GM21367 (cell line): ENCODE results near the gene SMAD6.

Experiments used
- ATAC-seq: cut with Tn5 transposase; IDR thresholded peaks from one replicate; pipeline ENCODE4 v1.9.1; 2021; ENCODE audit not compliant: unreplicated experiment

SMAD6 gene

GRCh38 chr15:66702035-66702786 is at the start of gene SMAD6:
SMAD6 (plus strand) TSS chr15:66702236; CDS start chr15:66703259, 1,023 bp downstream.
- ATAC-seq, result no peak

DNA sequence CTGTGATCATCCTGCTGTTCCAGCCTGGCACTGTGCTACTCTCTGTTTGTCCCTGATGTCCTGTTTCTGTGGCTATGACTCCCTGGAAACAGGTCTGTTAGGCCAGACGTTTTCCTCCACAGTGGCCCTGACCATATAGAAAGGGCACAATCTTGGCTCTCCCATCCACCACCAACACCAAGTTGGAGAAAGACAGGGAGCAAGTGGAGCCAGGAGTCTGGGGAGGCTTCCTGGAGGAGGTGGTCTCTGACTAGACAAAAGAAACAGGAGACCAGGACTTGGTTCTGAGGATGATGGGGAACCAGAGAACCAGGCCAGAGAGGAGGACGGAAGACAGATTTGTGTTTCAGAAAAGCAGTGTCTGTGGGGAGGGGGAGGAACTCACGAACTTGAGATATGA is 49.2 kb upstream of the SMAD6 start:
- ATAC-seq, result no peak

DNA sequence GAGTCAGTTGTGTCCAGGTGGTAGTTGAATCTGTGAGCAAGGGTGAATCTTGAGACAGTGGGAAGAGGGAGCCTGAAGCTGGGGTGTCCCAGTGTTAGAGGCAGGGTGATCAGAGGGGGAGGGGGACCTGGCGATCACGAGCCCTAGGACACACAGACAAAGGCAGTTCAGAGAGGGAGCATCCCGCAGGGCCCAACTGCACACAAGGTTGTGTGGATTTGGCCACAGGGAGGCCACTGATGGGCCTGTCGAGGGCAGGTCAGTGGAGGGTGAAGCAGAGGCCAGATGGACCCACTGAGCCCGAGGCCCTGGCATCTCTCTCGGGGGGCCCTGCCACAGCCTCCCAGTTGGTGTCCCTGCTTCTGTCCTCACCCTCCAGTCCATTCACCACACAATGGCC is 48.6 kb upstream of the SMAD6 start:
- no peak for ATAC-seq

GRCh38 chr15:66653852-66654251 is 48.2 kb upstream of the SMAD6 start:
- ATAC-seq, result no peak

- ATAC-seq, result no peak
Observed at GRCh38 chr15:66654361-66654738, 47.7 kb upstream of the SMAD6 start.

DNA sequence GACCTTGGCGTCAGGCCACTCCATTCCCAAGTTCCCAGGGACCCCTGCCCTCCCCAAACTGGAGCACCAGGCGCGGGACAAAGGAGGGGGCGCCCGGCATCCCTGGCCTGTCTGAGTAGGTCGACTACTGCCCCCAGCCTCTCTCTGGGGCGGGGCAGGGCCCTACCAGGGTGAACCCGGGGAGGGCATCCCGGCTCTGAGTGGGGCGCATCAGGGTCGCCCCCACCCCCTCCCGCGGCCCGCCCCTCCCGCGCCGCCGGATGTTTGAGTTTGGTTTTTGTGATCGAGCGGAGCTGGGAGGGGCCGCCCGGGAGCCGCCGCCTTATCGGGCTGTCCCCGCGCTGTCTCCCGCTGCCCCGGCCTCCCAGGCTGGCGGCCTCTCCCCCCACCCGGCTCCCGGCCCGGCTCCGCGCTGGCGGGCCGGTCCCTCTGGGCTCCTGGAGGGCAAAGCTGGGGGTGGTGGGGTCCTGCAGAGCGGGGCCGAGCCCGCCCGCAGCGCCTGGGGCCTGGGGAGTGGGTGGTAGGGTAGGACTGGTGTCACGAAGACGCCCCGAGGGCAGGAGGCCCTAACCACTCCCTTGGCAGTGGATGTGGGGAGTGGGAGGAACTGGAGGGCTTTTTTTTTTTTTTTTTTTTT is 47.2 kb upstream of the SMAD6 start:
- ATAC-seq, result no peak

- ATAC-seq, result no peak
Observed at GRCh38 chr15:66655511-66655910, 46.5 kb upstream of the SMAD6 start.

DNA sequence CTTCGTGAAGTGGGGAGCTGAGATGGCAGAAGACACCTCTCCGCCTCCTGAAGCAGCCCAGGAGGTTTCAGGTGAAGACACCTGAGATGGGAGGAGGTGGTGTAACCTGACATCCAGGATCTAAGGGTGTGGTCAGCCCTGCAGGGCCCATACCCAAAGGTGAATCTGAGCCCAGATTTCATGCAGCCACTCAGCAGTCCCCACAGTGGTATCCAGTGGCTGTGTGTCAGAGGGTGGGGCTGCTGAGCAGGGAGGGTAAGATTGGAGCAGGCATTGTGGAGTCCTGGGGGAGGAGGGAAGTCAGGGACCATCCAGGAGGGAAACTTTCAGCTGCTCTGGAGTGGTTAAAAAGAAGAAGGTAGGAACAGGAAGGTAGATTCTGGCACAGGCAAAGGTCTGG is 46.0 kb upstream of the SMAD6 start:
- no peak for ATAC-seq

DNA sequence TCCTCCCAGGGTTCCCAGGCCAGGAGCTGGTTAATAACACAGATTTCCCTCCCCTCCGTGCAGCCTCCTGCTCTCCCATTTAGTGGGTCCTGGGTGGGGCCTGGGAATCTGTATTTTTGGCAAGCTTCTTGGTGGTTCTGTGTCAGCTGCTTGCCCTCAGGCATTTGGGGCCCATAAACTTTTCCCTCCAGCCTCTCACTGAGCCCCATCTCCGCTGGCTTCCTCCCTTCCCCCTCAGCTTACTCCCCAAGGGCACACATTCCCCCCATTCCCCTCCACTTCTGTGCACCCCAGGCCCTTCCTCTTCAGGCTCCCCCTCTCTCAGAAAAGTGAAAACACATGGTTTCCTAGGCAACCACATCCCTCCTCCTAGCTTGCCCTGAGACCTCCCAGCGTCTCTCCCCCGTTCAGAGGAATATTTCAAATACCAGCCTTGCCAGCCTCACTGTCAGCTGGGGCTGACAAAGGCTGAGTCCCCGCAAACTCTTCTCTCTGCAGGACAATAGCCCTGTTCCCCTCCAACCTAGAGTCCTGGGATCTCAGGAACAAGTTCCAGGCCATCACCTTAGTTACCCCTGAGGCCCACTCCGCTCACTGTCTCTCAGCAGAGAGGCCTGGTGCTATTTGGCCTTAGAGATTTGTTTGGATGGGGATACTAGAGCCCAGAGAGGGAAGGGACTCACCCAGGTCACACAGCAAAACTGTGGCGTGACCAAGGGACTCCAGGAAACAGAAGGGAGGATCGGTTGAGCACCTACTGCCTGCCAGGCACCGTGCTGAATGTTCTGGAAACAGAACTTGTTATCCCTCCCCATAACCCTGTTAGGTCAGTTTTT is 44.6 kb upstream of the SMAD6 start:
- no peak for ATAC-seq

DNA sequence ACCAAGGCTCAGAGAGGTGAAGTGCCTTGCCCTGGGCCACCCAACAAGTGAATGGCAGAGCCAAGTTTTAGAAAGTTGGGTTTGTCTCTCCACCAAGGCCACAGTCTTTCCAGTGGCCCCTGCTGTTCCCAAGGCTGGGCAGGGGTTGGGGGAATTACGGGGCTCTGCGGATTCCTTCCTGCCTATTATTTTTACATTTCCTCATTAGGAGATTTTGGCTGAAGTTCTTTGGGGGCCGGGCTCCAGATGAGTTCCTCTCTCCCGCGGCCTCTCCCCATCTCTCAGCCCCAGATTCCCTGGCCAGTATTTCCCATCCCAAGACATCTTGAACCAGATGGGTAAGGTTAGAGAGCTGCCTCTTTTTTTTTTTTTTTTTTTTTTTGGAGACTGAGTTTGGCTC is 44.0 kb upstream of the SMAD6 start:
- no peak for ATAC-seq

DNA sequence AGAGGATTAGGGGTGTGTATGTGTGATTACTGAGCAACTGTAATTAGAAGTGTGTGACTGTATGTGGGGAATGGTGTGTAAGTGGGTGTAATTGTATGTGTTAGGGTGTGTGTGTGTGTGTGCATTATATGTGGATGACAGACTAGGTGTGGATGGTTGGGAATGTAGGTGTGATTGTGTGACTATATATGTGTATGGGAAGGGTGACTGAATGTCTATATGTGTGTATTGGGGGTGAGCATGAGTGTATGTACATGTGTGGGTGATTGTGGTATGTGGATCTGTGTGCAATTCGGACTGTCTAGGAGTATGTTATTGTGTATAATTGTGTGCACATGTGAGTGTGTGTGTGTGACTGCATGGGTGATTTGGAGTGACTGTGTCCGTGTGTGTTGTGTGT is 43.2 kb upstream of the SMAD6 start:
- ATAC-seq, result no peak

GRCh38 chr15:66659384-66659783 is 42.7 kb upstream of the SMAD6 start:
- no peak for ATAC-seq

DNA sequence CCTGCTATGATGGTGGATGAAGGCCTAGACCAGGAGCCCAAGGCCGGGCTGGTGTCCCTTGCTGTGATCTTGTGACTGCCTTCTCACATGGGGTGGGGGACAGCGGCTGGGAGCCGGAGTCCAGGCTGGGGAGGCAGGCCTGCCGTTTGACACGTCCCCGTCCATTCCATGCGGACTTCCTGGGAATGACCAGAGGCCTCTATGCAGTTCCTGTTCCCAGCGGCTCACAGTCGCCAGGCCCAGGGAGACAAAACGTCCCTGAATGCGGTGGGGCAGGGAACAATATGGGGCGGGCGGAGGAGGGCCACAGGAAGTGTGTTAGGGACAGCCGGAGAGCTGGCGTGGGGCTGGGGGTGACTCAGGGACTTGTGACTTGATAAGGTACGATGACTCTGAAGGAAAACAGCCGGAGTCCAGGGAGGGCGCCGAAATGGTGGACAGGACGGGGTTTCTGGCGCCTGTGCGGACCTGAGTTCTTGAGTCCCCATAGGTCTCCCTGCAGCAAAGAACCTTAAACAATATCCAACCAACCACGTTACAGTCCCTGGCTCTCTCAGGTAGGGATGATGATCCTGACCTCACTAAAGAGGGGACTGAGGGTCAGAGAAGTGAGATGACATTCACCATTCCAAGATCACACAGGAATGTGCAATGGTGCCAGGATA is 40.5 kb upstream of the SMAD6 start:
- ATAC-seq, result no peak

- no peak for ATAC-seq
Observed at GRCh38 chr15:66662522-66662921, 39.5 kb upstream of the SMAD6 start.

DNA sequence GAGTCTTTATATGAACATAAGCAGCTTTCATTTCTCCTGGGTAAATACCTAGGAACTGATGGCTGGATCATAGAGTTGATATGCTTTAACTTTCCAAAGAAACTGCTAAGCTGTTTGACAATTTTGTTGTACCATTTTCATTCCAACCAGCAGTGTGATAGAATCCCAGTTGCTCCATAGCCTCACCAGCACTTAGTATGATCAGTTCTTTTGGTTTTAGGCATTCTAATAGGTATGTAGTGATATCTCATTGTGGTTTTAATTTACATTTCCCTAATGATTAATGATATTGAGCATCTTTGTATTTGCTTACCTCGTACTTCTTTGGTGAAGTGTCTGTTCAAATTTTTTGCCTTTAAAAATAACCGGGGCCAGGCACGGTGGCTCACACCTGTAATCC is 38.4 kb upstream of the SMAD6 start:
- ATAC-seq, result no peak

DNA sequence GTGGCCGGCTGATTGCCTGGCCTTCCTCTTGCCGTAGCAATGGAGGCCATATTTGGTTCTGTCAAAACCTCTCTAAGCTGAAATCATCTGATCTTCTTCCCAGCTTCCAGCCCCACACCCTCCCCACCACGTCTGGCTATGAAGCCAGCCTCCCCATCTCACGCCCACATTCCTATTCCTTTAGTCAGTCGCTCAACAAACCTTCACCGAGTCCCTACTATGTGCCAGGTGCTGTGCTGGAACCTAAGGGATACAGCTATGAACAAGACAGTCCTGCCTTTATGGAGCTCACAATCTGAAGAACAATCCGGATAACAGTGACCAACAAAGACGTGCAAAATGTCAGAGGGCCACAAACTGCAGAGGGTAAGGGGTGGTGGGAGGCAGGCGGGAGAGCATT is 31.9 kb upstream of the SMAD6 start:
- no peak for ATAC-seq

DNA sequence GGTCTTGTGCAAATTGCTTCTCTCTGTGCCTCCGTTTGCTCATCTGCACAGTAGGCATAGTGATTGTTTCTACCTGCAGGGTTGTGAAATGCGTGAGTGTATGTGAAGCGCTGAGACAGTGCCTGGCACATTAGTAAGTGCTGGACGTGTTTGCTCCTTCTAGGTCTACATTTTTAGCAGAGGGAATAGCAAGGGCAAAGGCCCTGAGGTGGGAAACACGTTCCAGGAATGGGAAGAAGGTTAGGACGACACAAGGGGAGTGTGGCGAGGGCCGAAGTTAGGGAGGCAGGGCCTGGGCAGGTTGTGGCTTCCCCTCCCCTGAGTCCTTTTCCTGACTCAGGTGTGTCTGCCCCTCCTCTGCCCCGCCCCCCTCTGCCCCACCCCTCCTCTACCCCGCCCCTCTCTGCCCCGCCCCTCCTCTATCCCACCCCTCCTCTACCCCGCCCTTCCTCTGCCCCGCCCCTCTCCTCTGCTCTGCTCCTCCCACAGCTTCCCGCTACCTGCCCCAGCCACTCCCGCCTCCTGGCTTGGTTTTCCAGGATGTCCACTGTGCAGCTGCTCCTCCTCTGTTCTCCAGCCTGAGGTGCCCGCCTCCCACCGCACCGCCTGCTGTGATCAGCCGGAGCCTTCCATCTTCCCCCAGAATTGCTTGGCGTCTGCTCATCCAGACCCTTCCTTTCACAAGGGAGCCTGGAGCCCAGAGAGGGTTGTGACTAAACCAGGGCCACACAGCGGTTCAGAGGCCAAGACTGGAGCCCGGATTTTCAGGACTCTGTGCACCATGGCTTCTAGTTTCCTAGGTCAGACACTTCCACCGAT is 31.1 kb upstream of the SMAD6 start:
- no peak for ATAC-seq

GRCh38 chr15:66672867-66673266 is 29.2 kb upstream of the SMAD6 start:
- no peak for ATAC-seq

DNA sequence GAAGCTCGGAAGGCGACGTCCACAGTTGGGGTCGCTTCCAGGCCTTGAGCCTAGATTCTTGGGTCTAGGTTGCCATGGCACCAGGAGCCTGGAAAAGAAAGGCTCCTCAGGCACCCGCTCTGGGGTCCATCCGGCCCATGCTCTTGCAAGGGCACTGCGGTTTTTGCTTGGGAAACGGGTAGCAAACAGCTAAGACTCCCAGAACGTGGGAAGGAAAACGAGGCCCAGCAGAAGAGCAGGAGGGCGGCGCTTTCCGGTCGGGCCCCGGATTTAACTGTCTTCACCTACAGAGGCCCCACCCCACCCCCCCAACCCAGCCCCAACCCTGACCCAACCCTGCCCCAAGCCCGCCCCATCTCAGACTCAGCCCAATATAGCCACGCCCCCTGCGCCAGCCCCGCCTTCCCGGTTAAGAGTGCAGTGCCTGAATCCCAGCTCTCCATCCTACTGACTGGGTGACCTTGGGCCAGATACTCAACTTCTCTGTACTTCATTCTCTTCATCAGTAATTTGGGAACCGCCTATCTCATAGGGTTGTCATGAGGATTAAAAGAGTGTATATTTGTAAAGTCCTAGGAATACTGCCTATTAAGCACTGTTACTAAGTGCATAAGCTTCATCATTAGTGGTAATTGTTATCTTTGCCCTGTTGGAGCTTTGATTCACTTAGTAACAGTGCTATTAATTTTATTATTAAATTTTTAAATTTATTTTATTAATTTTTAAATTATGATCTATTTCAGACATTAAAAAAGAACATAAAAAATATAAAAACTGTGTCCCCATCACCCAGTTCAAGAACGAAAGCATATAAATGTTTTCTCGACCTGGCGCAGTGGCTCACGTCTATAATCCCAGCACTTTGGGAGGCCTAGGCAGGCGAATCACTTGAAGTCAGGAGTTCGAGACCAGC is 28.4 kb upstream of the SMAD6 start:
- ATAC-seq, result no peak

DNA sequence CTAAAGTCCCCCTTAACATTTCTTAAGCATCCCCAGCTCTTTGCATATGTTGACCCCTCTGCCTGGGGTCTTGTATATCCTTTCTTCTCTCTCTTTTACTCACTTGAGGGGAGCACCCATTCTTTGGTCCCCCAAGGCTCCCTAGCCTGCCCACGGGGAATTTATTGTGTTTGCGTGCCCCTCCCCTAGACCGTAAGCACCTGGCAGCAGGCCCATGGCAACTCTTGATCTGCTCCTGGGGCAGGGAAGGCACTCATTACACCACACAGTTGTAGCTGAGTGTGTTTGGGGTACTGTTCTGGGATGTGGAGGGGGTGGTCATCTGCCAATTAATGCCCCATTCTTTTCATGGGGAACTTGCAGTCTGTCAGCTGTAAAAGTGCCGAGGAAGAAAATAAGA is 27.3 kb upstream of the SMAD6 start:
- no peak for ATAC-seq
